A549 (cell line): ENCODE data around the gene TRIM8. TPM values are rescaled to one million over a fixed set of nuclear protein-coding genes. Genes with fewer than 3 reads are reported as not detected.

ENCODE experiments used
- ATAC-seq, 2 experiments: fragments of 200-7000 bp in 1 of 2; fragments of >200 bp in 1 of 2; cut with Nextera tagmentation in 1 of 2; cut with Tn5 transposase in 1 of 2; 3 replicates each; pipeline versions ENCODE4 v1.8.0 to v1.9.1; 2018 to 2020; ENCODE audit warnings: mild to moderate bottlenecking in 1 of 2, moderate library complexity in 1 of 2
- CTCF ChIA-PET: fragments of 300-600 bp; sonication (Branson Sonifier 250); formaldehyde crosslinking; extraction: SDS; loops from one replicate; lab custom pipeline; 2021; ENCODE audit warnings: antibody characterized with exemption, inconsistent platforms; lab: Yijun Ruan, JAX
- POLR2A ChIA-PET: fragments of 350-600 bp; formaldehyde crosslinking; extraction: SDS; loops from one replicate; lab custom pipeline; 2021; ENCODE audit warnings: antibody characterized with exemption, inconsistent platforms; lab: Yijun Ruan, JAX
- DNase-seq, 2 experiments: peaks; one replicate each; pipeline versions ENCODE4 v3.0.0 to v3.0.0-alpha.2; 2011 to 2016; ENCODE audit warnings: low read depth in 1 of 2, low spot score in 1 of 2
- FAIRE-seq: peaks from 2 replicates; lab custom pipeline; 2011; peaks lifted over from hg19 to GRCh38; lab: Jason Lieb, UNC
- H3K27ac ChIP-seq, 2 experiments: fragments of >200 bp; sonication (Bioruptor Twin); formaldehyde crosslinking; 3 replicates each; pipeline ENCODE4 v1.5.1; 2016 to 2017
- H3K4me1 ChIP-seq: fragments of >200 bp; sonication (Bioruptor Twin); formaldehyde crosslinking; 3 replicates; pipeline ENCODE4 v1.6.1; 2016
- H3K4me2 ChIP-seq: fragments of >200 bp; sonication (Bioruptor Twin); formaldehyde crosslinking; 3 replicates; pipeline ENCODE4 v1.6.1; 2016
- H3K4me3 ChIP-seq: fragments of >200 bp; sonication (Bioruptor Twin); formaldehyde crosslinking; 3 replicates; pipeline ENCODE4 v1.5.1; 2016
- H3K9me3 ChIP-seq: fragments of >200 bp; sonication (Bioruptor Twin); formaldehyde crosslinking; 3 replicates; pipeline ENCODE4 v1.6.1; 2016
- CBX2 ChIP-seq: fragments of 200-600 bp; sonication (generic); IDR thresholded peaks from 2 replicates; pipeline ENCODE4 v1.6.1; 2016; ENCODE audit warnings: low read depth, mild to moderate bottlenecking, borderline replicate concordance
- CHD2 ChIP-seq: fragments of 150-350 bp; IDR thresholded peaks from 2 replicates; pipeline ENCODE4 v1.6.1; 2014; ENCODE audit warnings: low read length; ENCODE audit not compliant: partially characterized antibody
- EHMT2 ChIP-seq: fragments of 200-600 bp; sonication (generic); IDR thresholded peaks from 2 replicates; pipeline ENCODE4 v1.6.1; 2016; ENCODE audit warnings: antibody characterized with exemption, low read depth, mild to moderate bottlenecking, moderate library complexity
- EP300 ChIP-seq, 2 experiments: fragments of >200 bp; sonication (Bioruptor Twin); formaldehyde crosslinking; IDR thresholded peaks; 2 replicates in 1 of 2; 3 replicates in 1 of 2; pipeline ENCODE4 v1.6.1; 2016 to 2017
- FOXS1 ChIP-seq: fragments of 250-450 bp; sonication (Bioruptor Pico); IDR thresholded peaks from 2 replicates; pipeline ENCODE4 v1.5.0; 2020; ENCODE audit warnings: mild to moderate bottlenecking, moderate library complexity
- HOXA7 ChIP-seq: fragments of 250-450 bp; sonication (Bioruptor Pico); IDR thresholded peaks from 2 replicates; pipeline ENCODE4 v1.5.0; 2020; ENCODE audit warnings: mild to moderate bottlenecking, moderate library complexity
- JUN ChIP-seq, 2 experiments: fragments of >200 bp; sonication (Bioruptor Twin); formaldehyde crosslinking; IDR thresholded peaks; 2 replicates in 1 of 2; 3 replicates in 1 of 2; pipeline ENCODE4 v1.6.1; 2016 to 2017
- JUNB ChIP-seq: fragments of >200 bp; sonication (Bioruptor Twin); formaldehyde crosslinking; IDR thresholded peaks from 2 replicates; pipeline ENCODE4 v1.6.1; 2016
- KDM1A ChIP-seq: fragments of 200-600 bp; sonication (generic); IDR thresholded peaks from 2 replicates; pipeline ENCODE4 v1.6.1; 2016; ENCODE audit warnings: low read depth, mild to moderate bottlenecking
- KDM5A ChIP-seq: fragments of 200-600 bp; sonication (generic); IDR thresholded peaks from 2 replicates; pipeline ENCODE4 v1.6.1; 2016; ENCODE audit warnings: antibody characterized with exemption, mild to moderate bottlenecking
- MAFK ChIP-seq: fragments of 450-650 bp; IDR thresholded peaks from 2 replicates; pipeline ENCODE4 v1.6.1; 2014; ENCODE audit not compliant: partially characterized antibody
- MAZ ChIP-seq: fragments of 150-350 bp; IDR thresholded peaks from 2 replicates; pipeline ENCODE4 v1.6.1; 2014; ENCODE audit warnings: antibody characterized with exemption, low read depth, low read length, borderline replicate concordance
- NPAS2 ChIP-seq: fragments of 250-450 bp; sonication (Bioruptor Pico); IDR thresholded peaks from 2 replicates; pipeline ENCODE4 v1.8.0; 2022; ENCODE audit warnings: mild to moderate bottlenecking, moderate library complexity, borderline replicate concordance
- PHF8 ChIP-seq: fragments of 200-600 bp; sonication (generic); IDR thresholded peaks from 2 replicates; pipeline ENCODE4 v1.6.1; 2016; ENCODE audit warnings: low read depth, mild to moderate bottlenecking, antibody characterized with exemption, moderate library complexity, borderline replicate concordance
- RCOR1 ChIP-seq: fragments of 150-350 bp; IDR thresholded peaks from 2 replicates; pipeline ENCODE4 v1.6.1; 2014; ENCODE audit warnings: antibody characterized with exemption, low read length, low read depth
- SMC3 ChIP-seq: fragments of >200 bp; sonication (Bioruptor Twin); formaldehyde crosslinking; IDR thresholded peaks from 3 replicates; pipeline ENCODE4 v1.6.1; 2018; ENCODE audit warnings: inconsistent platforms
- SREBF2 ChIP-seq: fragments of 450-650 bp; IDR thresholded peaks from 2 replicates; pipeline ENCODE4 v1.6.1; 2014; ENCODE audit warnings: mild to moderate bottlenecking, moderate library complexity
- TFCP2L1 ChIP-seq: fragments of 250-450 bp; sonication (Bioruptor Pico); IDR thresholded peaks from 2 replicates; pipeline ENCODE4 v1.5.0; 2021; ENCODE audit warnings: mild to moderate bottlenecking
- TP53 ChIP-seq: fragments of 250-450 bp; sonication (Bioruptor Pico); IDR thresholded peaks from 2 replicates; pipeline ENCODE4 v1.5.0; 2021; ENCODE audit warnings: mild to moderate bottlenecking, moderate library complexity
- WGBS: methylation state at CpG from one replicate; pipeline ENCODE4 v1.1.6; 2017; ENCODE audit errors: missing lambda C conversion rate; 5-methylcytosine and 5-hydroxymethylcytosine counted together
- polyA plus RNA-seq, 4 experiments: library from polyadenylated mRNA; depleted of rRNA in 3 of 4; stranded (reverse); fragments of >200 nt; fragmentation: RNase III in 1 of 4; extraction: RNeasy Plus Mini Kit Qiagen cat#74134 plus additional on column Dnase treatment in 1 of 4; gene quantifications; 2 replicates in 3 of 4; 3 replicates in 1 of 4; pipeline ENCODE4 v1.2.3, GENCODE V29; 2011 to 2017
- TF ChIP-seq, protein P1 (sequence below): fragments of 250-450 bp; sonication (Bioruptor Pico); IDR thresholded peaks from 2 replicates; pipeline ENCODE4 v1.5.0; 2021; ENCODE audit warnings: mild to moderate bottlenecking, moderate library complexity, borderline replicate concordance
- TF ChIP-seq, protein P2 (sequence below): fragments of >200 bp; sonication (Bioruptor Twin); formaldehyde crosslinking; IDR thresholded peaks from 3 replicates; pipeline ENCODE4 v1.6.1; 2016
- TF ChIP-seq, protein P3 (sequence below): IDR thresholded peaks from 2 replicates; pipeline ENCODE4 v1.6.1; 2012
- TF ChIP-seq, protein P4 (sequence below): fragments of 200-600 bp; sonication (generic); IDR thresholded peaks from 2 replicates; pipeline ENCODE4 v1.6.1; 2016; ENCODE audit warnings: antibody characterized with exemption, mild to moderate bottlenecking, moderate library complexity
- TF ChIP-seq, protein P5 (sequence below): IDR thresholded peaks from 2 replicates; pipeline ENCODE4 v1.6.1; 2012; ENCODE audit warnings: low read depth, borderline replicate concordance

Gene TRIM8
- polyA plus RNA-seq, 2 of the 4 experiments (the other 2 are of a cell fraction), result 22.8 to 32.5 TPM

DNA sequence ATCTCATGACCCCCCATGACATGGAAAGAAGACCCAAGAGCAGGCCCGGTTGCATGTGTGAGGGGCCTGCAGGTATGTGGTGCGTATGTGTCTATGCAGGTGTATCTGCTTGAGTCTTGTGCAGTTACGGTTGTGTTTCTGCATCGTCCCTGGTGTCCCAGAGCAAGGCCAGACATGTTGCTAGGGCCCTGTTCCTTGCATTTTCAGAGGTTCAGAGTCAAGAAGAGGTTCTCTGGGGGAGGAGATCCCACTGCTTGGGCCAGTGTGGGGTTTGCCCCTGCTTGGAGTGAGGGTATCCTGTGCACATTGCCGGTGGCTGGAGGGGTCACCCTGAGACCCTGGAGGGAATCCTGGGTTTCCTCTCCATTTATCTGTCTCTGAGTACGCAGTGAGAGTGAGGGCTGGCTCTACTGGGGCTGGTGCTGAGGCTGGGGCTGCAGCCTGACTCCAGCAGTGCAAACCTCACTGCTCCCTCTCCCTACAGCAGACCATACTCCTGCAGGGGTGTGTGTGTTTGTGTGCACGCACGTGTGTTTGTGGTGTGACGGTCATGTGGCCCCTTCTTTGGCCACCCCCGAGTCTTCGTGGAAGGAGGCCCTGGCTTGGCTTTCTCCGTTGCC, 4.1 kb downstream of the TRIM8 start (continued):
- TF ChIP-seq, protein P1, sequence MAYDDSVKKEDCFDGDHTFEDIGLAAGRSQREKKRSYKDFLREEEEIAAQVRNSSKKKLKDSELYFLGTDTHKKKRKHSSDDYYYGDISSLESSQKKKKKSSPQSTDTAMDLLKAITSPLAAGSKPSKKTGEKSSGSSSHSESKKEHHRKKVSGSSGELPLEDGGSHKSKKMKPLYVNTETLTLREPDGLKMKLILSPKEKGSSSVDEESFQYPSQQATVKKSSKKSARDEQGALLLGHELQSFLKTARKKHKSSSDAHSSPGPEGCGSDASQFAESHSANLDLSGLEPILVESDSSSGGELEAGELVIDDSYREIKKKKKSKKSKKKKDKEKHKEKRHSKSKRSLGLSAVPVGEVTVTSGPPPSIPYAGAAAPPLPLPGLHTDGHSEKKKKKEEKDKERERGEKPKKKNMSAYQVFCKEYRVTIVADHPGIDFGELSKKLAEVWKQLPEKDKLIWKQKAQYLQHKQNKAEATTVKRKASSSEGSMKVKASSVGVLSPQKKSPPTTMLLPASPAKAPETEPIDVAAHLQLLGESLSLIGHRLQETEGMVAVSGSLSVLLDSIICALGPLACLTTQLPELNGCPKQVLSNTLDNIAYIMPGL (CRISPR knock-in tag), result no peak
- TF ChIP-seq MAZ (no peak), KDM1A (no peak), HOXA7 (no peak)
- TF ChIP-seq, all 56 proteins: peak for 0

DNA sequence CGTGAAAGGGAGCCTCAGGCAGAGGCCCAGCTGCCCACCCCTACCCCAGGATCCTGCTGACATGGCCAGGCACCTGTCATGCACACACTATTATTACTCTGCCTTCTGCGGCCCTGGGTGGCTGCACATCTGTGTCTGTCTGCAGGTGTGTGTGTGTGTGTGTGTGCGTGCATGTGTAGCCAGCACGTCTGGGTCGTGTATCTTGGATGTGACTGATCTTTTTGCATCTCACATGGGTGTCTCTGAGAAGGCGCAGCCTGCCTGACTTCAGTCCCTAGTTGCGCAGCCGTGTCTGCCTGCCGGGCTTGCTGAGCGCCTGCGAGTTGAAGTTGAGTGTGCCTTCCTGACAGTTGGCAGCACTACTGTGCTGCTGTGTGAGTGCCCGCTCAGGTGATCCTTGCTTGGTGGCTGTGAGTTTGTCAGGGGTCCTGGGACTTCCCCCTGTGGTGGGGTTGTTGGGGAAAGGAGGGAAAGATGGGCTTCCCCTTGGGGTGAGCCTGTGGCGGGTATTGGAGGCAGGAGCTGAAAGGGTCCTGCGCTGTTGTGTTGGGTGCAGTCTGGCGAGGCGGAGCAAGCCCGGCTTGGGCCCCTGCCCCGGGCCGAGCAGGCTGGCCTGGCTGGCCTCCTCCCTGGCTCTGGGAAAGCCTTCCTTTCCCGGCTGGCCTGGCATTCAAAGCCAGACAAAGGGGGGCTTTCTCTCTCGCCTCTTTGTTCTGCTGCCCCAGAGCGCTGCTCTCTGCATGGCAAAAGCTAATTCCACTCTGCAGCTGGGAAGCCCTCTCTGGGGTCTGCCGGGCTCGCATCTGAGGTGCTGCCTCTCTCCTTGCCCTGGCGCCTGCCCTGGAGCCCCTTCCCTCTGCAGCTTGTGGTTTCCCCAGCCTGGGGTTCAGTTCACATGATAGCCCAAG, 4.9 kb downstream of the TRIM8 start:
- peak overlapping the region in 1 of 2 experiments; percentile 25; a peak in 1 of 6 replicates for H3K27ac ChIP-seq
- H3K4me1 ChIP-seq, result peaks cover 26% of the 10 kb centered on the region
- ChIA-PET POLR2A (no interaction called here), CTCF (interaction anchor here (0.9 to 3.1 kb wide), 3 partner anchors 13 to 217 kb away, joined by 3 to 18 read pairs (median 3); partner anchors contain the start of gene CUEDC2)
- ATAC-seq (no peak), DNase-seq (no peak), FAIRE-seq (no peak)
- H3K4me2 ChIP-seq, result peak overlapping the region; percentile 7; the same call in 1 of the 3 replicates
- no peaks in the 10 kb centered on the region for H3K9me3 ChIP-seq
- WGBS, result 91% methylated on average over 22 of the region's 25 CpGs
- H3K4me3 ChIP-seq, result no peak overlapping the region
- TF ChIP-seq, protein P2, sequence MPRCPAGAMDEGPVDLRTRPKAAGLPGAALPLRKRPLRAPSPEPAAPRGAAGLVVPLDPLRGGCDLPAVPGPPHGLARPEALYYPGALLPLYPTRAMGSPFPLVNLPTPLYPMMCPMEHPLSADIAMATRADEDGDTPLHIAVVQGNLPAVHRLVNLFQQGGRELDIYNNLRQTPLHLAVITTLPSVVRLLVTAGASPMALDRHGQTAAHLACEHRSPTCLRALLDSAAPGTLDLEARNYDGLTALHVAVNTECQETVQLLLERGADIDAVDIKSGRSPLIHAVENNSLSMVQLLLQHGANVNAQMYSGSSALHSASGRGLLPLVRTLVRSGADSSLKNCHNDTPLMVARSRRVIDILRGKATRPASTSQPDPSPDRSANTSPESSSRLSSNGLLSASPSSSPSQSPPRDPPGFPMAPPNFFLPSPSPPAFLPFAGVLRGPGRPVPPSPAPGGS, result no peak
- TF ChIP-seq SREBF2 (no peak), SMC3 (no peak), JUNB (no peak)
- TF ChIP-seq, protein P3, sequence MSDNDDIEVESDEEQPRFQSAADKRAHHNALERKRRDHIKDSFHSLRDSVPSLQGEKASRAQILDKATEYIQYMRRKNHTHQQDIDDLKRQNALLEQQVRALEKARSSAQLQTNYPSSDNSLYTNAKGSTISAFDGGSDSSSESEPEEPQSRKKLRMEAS, result no peak
- TF ChIP-seq, protein P4, sequence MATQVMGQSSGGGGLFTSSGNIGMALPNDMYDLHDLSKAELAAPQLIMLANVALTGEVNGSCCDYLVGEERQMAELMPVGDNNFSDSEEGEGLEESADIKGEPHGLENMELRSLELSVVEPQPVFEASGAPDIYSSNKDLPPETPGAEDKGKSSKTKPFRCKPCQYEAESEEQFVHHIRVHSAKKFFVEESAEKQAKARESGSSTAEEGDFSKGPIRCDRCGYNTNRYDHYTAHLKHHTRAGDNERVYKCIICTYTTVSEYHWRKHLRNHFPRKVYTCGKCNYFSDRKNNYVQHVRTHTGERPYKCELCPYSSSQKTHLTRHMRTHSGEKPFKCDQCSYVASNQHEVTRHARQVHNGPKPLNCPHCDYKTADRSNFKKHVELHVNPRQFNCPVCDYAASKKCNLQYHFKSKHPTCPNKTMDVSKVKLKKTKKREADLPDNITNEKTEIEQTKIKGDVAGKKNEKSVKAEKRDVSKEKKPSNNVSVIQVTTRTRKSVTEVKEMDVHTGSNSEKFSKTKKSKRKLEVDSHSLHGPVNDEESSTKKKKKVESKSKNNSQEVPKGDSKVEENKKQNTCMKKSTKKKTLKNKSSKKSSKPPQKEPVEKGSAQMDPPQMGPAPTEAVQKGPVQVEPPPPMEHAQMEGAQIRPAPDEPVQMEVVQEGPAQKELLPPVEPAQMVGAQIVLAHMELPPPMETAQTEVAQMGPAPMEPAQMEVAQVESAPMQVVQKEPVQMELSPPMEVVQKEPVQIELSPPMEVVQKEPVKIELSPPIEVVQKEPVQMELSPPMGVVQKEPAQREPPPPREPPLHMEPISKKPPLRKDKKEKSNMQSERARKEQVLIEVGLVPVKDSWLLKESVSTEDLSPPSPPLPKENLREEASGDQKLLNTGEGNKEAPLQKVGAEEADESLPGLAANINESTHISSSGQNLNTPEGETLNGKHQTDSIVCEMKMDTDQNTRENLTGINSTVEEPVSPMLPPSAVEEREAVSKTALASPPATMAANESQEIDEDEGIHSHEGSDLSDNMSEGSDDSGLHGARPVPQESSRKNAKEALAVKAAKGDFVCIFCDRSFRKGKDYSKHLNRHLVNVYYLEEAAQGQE, result no peak

DNA sequence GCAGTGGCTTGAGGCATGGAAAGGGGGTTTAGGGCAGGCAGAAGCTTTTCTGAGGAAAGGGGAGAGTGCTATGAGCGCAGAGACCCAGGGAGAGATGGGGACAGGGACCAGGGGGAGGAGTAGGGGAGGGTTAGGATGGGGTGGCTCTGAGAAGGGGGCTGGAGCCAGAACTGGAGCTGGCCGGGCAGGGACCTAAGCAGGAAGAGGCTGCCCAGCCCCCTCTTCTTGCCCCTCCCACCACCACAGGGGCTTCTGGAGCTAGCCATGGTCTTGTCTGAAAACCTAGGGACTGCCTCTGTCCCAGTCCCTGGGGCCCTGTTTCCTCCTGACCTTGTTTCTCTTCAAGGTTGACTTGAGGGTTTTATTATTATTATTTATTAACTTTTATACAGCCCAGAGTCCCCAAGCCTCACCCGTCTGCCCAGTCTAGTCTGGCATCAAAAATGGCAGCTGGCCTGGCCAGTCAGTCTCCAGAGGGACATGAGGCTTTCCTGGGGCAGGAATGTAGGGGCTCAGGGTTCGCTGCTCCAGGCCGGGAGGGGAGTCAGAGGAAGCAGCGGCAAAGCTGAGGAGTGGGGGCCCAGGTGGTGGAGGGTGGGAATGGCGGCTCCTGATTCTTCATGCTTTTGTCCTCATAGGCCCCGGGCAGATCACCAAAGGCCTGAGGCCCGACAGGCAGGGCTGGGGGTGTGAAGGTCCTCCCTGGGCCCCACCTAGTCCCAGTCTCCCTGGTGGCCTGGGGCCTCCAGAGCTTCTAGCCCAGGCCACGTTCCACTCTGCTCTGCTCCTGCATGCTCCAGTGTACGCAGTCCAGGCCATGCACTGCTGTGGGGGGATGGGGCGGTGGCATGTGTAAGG, 5.7 kb downstream of the TRIM8 start:
- Histone ChIP-seq H3K4me1 (peaks cover 26% of the 10 kb centered on the region), H3K4me2 (peak overlapping the region; percentile 7; the same call in 2 of the 3 replicates), H3K9me3 (no peaks in the 10 kb centered on the region), H3K4me3 (no peak overlapping the region), H3K27ac (peak overlapping the region in 1 of 2 experiments; percentile 25; a peak in 2 of 6 replicates)
- DNase-seq (no peak), ATAC-seq (no peak), FAIRE-seq (no peak)
- ChIA-PET CTCF (interaction anchor here (0.6 to 3.1 kb wide), 6 partner anchors 12 to 1610 kb away, joined by 3 to 18 read pairs (median 3); partner anchors contain the start of genes CUEDC2 and SUFU), POLR2A (no interaction called here)
- WGBS, result 80% methylated on average over 9 of the region's 12 CpGs
- no peak for TF ChIP-seq MAFK
- TF ChIP-seq, protein P5, sequence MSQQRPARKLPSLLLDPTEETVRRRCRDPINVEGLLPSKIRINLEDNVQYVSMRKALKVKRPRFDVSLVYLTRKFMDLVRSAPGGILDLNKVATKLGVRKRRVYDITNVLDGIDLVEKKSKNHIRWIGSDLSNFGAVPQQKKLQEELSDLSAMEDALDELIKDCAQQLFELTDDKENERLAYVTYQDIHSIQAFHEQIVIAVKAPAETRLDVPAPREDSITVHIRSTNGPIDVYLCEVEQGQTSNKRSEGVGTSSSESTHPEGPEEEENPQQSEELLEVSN, result no peak
- TF ChIP-seq JUN (IDR thresholded peaks at IDR 0.05), result no peak
- TF ChIP-seq EP300 (IDR thresholded peaks at IDR 0.05), result no peak
- no peak for TF ChIP-seq PHF8
- no peak for TF ChIP-seq TFCP2L1
- TF ChIP-seq NPAS2, result no peak
- no peak for TF ChIP-seq EHMT2
- TF ChIP-seq JUNB, result no peak
- no peak for TF ChIP-seq CHD2
- TF ChIP-seq CBX2, result no peak
- TF ChIP-seq FOXS1 (CRISPR knock-in tag), result no peak
- TF ChIP-seq RCOR1, result no peak
- no peak for TF ChIP-seq MAZ
- TF ChIP-seq TP53 (CRISPR knock-in tag), result no peak
- TF ChIP-seq KDM5A, result no peak
